ENCODE measurements around the gene CDC37L1.
A peak's percentile ranks its signal among the peaks of the same experiment; 100 is the strongest.

The CDC37L1 gene

DNA sequence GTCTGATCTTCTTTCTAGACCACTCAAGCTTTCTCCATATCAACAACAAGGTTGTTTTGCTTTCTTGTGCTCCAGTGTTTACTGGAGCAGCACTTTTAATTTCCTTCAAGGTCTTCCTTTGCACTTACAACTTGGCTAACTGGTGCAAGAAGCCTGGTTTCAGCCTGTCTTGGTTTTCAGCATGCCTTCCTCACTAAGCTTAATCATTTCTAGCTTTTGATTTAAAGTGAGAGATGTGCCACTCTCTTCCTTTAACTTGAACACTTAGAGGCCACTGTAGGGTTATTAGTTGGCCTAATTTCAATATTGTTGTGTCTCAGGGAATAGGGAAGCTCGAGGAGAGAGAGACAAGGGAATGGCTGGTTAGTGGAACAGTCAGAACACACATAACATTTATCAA is 48.2 kb downstream of the CDC37L1 start:
- Histone ChIP-seq H3K9ac (ENCODE audit: low read depth in 1 of 2, low read length in 2 of 2) (no peak overlapping the region), H3K27ac (ENCODE audit: low read depth, low read length) (no peak overlapping the region), H3K9me3 (ENCODE audit: control insufficient read depth in 1 of 2, low read length in 2 of 2) (no peaks in the 10 kb centered on the region), H3K4me3 (ENCODE audit: low read depth in 1 of 2, low read length in 2 of 2) (no peak overlapping the region), H3K36me3 (ENCODE audit: control insufficient read depth in 1 of 2, insufficient read depth in 2 of 2, low read length in 2 of 2) (peaks cover 1 to 7% of the 10 kb centered on the region in 2 donors), H3K27me3 (ENCODE audit: control insufficient read depth in 1 of 2, insufficient read depth in 2 of 2, low read length in 2 of 2) (no peaks in the 10 kb centered on the region), H3K4me1 (ENCODE audit: control insufficient read depth in 1 of 2, insufficient read depth in 2 of 2, low read length in 2 of 2) (no peaks in the 10 kb centered on the region)

DNA sequence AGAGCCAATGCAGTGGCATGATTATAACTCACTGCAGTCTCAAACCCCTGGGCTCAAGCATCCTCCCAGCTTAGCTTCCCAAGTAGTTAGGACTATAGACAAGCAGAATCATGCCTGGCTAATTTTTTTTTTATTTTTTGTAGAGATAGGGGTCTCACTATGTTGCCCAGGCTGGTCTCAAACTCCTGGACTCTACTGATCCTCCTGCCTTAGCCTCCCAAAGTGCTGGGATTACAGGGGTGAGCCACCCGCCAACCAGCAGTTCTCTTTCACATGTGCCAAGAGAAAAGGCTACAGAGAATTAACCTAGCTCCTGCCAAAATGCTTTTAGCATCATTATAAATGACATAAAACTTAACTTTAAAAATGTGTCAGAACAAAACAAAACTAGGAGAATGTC is 53.5 kb downstream of the CDC37L1 start:
- H3K9me3 ChIP-seq (ENCODE audit: control insufficient read depth in 1 of 2, low read length in 2 of 2): no peaks in the 10 kb centered on the region
- H3K36me3 ChIP-seq (ENCODE audit: control insufficient read depth in 1 of 2, insufficient read depth in 2 of 2, low read length in 2 of 2): no peaks in the 10 kb centered on the region
- H3K27ac ChIP-seq (ENCODE audit: low read depth, low read length): no peak overlapping the region
- H3K4me3 ChIP-seq (ENCODE audit: low read depth in 1 of 2, low read length in 2 of 2): no peak overlapping the region
- no peaks in the 10 kb centered on the region for H3K27me3 ChIP-seq (ENCODE audit: control insufficient read depth in 1 of 2, insufficient read depth in 2 of 2, low read length in 2 of 2)
- H3K4me1 ChIP-seq (ENCODE audit: control insufficient read depth in 1 of 2, insufficient read depth in 2 of 2, low read length in 2 of 2): peaks cover 3 to 15% of the 10 kb centered on the region in 2 donors
- H3K9ac ChIP-seq (ENCODE audit: low read depth in 1 of 2, low read length in 2 of 2): no peak overlapping the region

DNA sequence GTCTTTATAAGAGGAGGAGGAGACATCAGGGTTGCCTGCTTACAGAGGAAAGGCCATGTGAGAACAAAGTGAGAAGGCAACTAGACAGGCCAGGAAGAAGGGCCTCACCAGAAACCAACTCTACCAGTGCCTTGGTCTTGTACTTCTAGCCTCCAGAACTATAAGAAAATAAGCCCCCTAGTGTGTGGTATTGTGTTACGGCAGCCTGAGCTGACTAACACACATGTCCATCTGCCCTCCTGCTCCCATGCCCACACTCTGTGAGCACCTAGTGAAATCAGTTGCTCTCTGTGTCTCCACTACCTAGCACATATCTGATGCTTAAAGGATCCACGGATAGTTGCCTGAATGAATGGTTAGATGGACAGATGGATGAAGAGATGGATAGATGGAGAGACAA is 54.8 kb downstream of the CDC37L1 start:
- no peak overlapping the region for H3K4me3 ChIP-seq (ENCODE audit: low read depth in 1 of 2, low read length in 2 of 2)
- H3K9me3 ChIP-seq (ENCODE audit: control insufficient read depth in 1 of 2, low read length in 2 of 2): no peaks in the 10 kb centered on the region
- H3K27ac ChIP-seq (ENCODE audit: low read depth, low read length): no peak overlapping the region
- peaks cover 9 to 16% of the 10 kb centered on the region in 2 donors for H3K4me1 ChIP-seq (ENCODE audit: control insufficient read depth in 1 of 2, insufficient read depth in 2 of 2, low read length in 2 of 2)
- H3K27me3 ChIP-seq (ENCODE audit: control insufficient read depth in 1 of 2, insufficient read depth in 2 of 2, low read length in 2 of 2): no peaks in the 10 kb centered on the region
- H3K9ac ChIP-seq (ENCODE audit: low read depth in 1 of 2, low read length in 2 of 2): no peak overlapping the region
- no peaks in the 10 kb centered on the region for H3K36me3 ChIP-seq (ENCODE audit: control insufficient read depth in 1 of 2, insufficient read depth in 2 of 2, low read length in 2 of 2)

DNA sequence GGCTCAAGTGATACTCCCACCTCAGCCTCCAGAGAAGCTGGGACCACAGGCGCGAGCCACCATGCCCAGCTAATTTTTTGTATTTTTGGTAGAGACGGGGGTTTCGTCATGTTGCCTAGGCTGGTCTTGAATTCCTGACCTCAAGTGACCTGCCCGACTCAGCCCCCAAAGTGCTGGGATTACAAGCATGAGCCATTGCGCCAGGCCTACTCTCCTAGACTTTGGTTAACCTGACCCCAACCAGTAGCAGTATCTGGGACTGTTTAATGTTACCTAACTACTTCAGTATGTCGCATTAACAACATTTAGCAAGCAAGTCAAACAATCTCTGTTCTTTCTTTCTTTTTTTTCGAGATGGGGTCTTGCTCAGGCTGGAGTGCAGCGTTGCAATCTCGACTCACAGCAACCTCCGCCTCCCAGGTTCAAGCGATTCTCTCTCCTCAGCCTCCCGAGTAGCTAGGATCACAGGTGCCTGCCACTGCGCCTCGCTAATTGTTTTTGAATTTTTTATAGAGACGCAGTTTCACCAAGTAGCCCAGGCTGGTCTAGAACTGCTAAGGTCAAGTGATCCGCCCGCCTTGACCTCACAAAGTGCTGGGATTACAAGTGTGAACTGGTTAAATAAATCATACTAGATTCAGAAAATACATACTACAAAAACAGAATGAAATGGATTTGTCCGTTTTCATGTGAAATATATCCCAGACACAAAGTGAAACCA is 59.7 kb downstream of the CDC37L1 start:
- no peaks in the 10 kb centered on the region for H3K36me3 ChIP-seq (ENCODE audit: control insufficient read depth in 1 of 2, insufficient read depth in 2 of 2, low read length in 2 of 2)
- no peak overlapping the region for H3K27ac ChIP-seq (ENCODE audit: low read depth, low read length)
- peak overlapping the region; percentile 78 to 88 for H3K9ac ChIP-seq (ENCODE audit: low read depth in 1 of 2, low read length in 2 of 2)
- H3K9me3 ChIP-seq (ENCODE audit: control insufficient read depth in 1 of 2, low read length in 2 of 2): no peaks in the 10 kb centered on the region
- no peaks in the 10 kb centered on the region for H3K27me3 ChIP-seq (ENCODE audit: control insufficient read depth in 1 of 2, insufficient read depth in 2 of 2, low read length in 2 of 2)
- H3K4me1 ChIP-seq (ENCODE audit: control insufficient read depth in 1 of 2, insufficient read depth in 2 of 2, low read length in 2 of 2): peaks cover 18 to 19% of the 10 kb centered on the region in 2 donors
- peak overlapping the region; percentile 83 to 91 for H3K4me3 ChIP-seq (ENCODE audit: low read depth in 1 of 2, low read length in 2 of 2)

DNA sequence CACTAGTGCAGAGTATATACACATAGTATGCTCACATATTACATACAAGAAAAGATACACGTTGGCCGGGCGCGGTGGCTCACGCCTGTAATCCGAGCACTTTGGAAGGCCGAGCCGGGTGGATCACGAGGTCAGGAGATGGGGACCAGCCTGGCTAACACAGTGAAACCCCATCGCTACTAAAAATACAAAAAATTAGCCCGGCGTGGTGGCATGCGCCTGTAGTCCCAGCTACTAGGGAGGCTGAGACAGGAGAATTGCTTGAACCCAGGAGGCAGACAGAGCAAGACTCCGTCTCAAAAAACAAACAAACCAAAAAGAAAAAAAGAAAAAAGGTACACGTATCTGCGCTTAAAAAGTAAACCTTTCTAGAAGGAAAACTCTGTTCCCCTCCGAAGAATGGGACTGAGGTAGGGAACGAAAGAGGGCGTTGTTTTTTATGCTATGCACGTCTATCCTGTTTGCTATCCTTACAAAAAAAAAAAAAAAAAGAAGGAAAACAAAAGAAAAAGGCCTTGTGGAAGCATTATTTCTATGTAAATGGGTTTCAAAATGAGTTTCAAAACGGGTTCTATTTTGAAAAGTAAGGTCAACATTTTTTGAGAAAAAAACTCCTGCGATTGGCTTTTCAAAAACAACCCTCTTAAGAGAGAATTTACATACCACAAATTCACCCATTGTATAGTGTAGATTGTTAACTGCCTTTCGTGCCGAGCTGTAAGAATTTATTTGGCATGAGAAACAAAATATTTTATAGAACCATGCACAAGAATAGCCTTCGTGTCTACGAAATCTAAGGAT is 60.4 kb downstream of the CDC37L1 start:
- peak overlapping the region; percentile 95 for H3K27ac ChIP-seq (ENCODE audit: low read depth, low read length)

DNA sequence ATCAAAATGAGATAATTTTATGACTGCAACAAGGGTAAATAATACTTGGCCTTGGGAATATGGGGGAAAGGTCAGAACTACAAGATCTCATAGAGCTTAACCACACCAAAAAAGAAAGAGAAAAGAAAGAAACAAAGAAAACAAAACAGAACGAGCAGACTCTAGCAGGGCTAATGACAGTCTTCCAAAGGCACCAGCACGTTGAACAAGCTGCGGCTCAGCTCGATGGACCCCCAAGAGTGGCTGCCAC is 60.9 kb downstream of the CDC37L1 start:
- Histone ChIP-seq H3K4me3 (ENCODE audit: low read depth in 1 of 2, low read length in 2 of 2) (peak overlapping the region; percentile 83 to 91), H3K4me1 (ENCODE audit: control insufficient read depth in 1 of 2, insufficient read depth in 2 of 2, low read length in 2 of 2) (peaks cover 15 to 18% of the 10 kb centered on the region in 2 donors), H3K36me3 (ENCODE audit: control insufficient read depth in 1 of 2, insufficient read depth in 2 of 2, low read length in 2 of 2) (no peaks in the 10 kb centered on the region), H3K27me3 (ENCODE audit: control insufficient read depth in 1 of 2, insufficient read depth in 2 of 2, low read length in 2 of 2) (no peaks in the 10 kb centered on the region), H3K9me3 (ENCODE audit: control insufficient read depth in 1 of 2, low read length in 2 of 2) (no peaks in the 10 kb centered on the region), H3K9ac (ENCODE audit: low read depth in 1 of 2, low read length in 2 of 2) (peak overlapping the region; percentile 78 to 88), H3K27ac (ENCODE audit: low read depth, low read length) (peak overlapping the region; percentile 95)

More for the DNA sequence above, 60.4 kb downstream of the CDC37L1 start:
- Histone ChIP-seq H3K36me3 (ENCODE audit: control insufficient read depth in 1 of 2, insufficient read depth in 2 of 2, low read length in 2 of 2) (no peaks in the 10 kb centered on the region), H3K4me1 (ENCODE audit: control insufficient read depth in 1 of 2, insufficient read depth in 2 of 2, low read length in 2 of 2) (peaks cover 15 to 18% of the 10 kb centered on the region in 2 donors), H3K9me3 (ENCODE audit: control insufficient read depth in 1 of 2, low read length in 2 of 2) (no peaks in the 10 kb centered on the region), H3K4me3 (ENCODE audit: low read depth in 1 of 2, low read length in 2 of 2) (peak overlapping the region; percentile 83 to 91), H3K9ac (ENCODE audit: low read depth in 1 of 2, low read length in 2 of 2) (peak overlapping the region; percentile 78 to 88), H3K27me3 (ENCODE audit: control insufficient read depth in 1 of 2, insufficient read depth in 2 of 2, low read length in 2 of 2) (no peaks in the 10 kb centered on the region)

DNA sequence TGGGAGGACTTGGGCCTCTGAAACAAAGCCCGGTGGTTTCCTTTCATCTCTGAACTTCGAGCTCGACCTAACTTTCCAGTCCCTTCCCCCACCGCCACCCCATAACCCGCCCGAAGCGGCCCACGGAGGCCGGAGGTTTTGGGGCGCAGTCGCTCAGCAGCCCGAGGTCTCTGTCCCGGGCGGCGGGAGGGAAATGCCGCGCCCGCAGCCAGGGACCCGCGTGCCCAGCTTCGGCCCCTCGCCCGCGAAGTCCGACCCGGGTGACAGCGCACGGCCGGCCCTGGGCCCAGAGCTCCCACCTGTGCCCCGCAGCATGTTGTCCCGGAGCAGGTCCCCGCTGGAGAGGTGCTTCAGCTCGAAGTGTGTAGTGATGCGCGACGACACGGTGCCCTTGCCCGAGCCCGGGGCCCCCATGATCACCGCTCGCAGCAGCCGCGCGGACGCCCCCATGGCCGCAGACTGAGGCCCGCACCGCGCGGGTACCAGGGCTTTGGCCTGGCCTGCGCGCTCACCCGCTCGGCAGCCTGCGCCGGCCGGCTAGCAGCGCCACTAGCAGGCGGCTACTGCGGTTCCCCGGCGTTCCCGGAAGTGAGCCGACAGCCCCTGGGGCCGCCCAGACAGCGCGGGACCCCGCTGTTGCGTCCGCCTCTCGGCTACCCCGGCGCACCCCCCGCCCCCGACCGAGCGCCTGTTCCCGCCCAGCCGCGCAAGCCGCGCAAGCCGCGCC is 61.4 kb downstream of the CDC37L1 start, which contains the start of gene AK3:
Gene AK3 (minus strand): TSS at position 565 of the 727 bp plus-strand sequence. CDS start 115 bp downstream, at position 450.
- H3K4me1 ChIP-seq (ENCODE audit: control insufficient read depth in 1 of 2, insufficient read depth in 2 of 2, low read length in 2 of 2): peaks cover 15 to 18% of the 10 kb centered on the region in 2 donors
- H3K27me3 ChIP-seq (ENCODE audit: control insufficient read depth in 1 of 2, insufficient read depth in 2 of 2, low read length in 2 of 2): no peaks in the 10 kb centered on the region
- peak within 1 kb of the TSS; percentile 95 for H3K27ac ChIP-seq (ENCODE audit: low read depth, low read length)
- H3K9me3 ChIP-seq (ENCODE audit: control insufficient read depth in 1 of 2, low read length in 2 of 2): no peaks in the 10 kb centered on the region
- peak within 1 kb of the TSS; percentile 78 to 88 for H3K9ac ChIP-seq (ENCODE audit: low read depth in 1 of 2, low read length in 2 of 2)
- H3K36me3 ChIP-seq (ENCODE audit: control insufficient read depth in 1 of 2, insufficient read depth in 2 of 2, low read length in 2 of 2): no peaks in the 10 kb centered on the region
- H3K4me3 ChIP-seq (ENCODE audit: low read depth in 1 of 2, low read length in 2 of 2): peak within 1 kb of the TSS; percentile 83 to 91

DNA sequence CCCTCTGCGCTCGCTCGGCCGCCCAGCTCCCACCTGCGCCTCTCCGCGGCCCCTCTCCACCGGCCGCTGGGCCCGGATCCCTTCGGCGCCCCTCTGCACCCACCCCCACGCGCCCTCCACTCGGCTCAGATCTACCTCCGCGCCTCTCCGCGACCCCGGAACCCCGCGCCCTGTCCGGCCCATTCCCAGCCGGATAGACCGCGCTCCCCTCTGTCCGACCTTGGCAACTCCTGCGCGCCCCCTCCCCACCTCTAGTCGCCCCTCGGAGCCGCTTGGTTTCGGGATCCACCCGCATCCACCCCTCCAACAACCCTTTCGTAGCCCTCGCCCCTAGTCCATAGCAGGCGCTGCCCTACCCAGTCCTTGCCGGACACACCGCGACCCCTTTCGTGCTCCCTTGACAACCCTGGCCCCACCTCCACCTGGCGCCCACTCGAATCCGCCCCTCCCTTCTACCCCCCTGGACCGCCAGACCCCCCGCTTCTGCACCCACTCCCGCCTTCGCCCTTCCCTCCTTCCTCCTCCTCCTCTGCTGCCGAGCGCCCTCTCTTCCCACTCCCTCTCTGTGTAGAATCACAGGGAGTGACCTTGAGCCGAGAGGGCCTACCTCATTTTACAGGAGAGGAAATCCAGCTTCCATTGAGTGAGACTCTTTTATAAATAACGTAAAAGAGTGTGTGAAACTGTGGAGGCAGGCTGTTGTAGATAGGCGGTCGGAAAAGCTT is 62.2 kb downstream of the CDC37L1 start:
- H3K9ac ChIP-seq (ENCODE audit: low read depth in 1 of 2, low read length in 2 of 2): peak overlapping the region; percentile 78 to 87
- H3K9me3 ChIP-seq (ENCODE audit: control insufficient read depth in 1 of 2, low read length in 2 of 2): no peaks in the 10 kb centered on the region
- no peaks in the 10 kb centered on the region for H3K27me3 ChIP-seq (ENCODE audit: control insufficient read depth in 1 of 2, insufficient read depth in 2 of 2, low read length in 2 of 2)
- peak overlapping the region; percentile 83 to 91 for H3K4me3 ChIP-seq (ENCODE audit: low read depth in 1 of 2, low read length in 2 of 2)
- H3K36me3 ChIP-seq (ENCODE audit: control insufficient read depth in 1 of 2, insufficient read depth in 2 of 2, low read length in 2 of 2): no peaks in the 10 kb centered on the region
- H3K27ac ChIP-seq (ENCODE audit: low read depth, low read length): peak overlapping the region; percentile 95
- peaks cover 15 to 18% of the 10 kb centered on the region in 2 donors for H3K4me1 ChIP-seq (ENCODE audit: control insufficient read depth in 1 of 2, insufficient read depth in 2 of 2, low read length in 2 of 2)

DNA sequence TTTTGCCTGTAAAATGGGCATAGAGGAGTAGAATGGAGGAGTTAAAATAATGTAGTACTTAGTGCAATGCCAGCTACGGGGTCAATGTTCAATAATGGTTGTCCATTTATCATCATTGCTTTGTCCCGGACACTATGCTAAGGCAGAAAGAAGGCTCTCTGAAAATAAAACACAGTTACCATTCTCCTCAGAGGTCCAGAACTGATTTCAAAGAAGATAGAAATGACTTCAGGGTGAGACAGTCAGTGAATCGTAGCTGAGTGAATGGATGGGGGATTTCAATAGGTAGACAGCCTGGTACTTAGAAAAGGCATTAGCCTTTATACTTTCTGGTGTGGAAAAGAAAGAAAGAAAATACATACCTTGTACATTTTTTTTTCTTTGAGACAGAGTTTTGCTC is 62.9 kb downstream of the CDC37L1 start:
- H3K9me3 ChIP-seq (ENCODE audit: control insufficient read depth in 1 of 2, low read length in 2 of 2): no peaks in the 10 kb centered on the region
- H3K4me3 ChIP-seq (ENCODE audit: low read depth in 1 of 2, low read length in 2 of 2): peak overlapping the region; percentile 83 to 91

More for the DNA sequence above, 62.9 kb downstream of the CDC37L1 start:
- H3K27me3 ChIP-seq (ENCODE audit: control insufficient read depth in 1 of 2, insufficient read depth in 2 of 2, low read length in 2 of 2): no peaks in the 10 kb centered on the region
- peaks cover 13 to 18% of the 10 kb centered on the region in 2 donors for H3K4me1 ChIP-seq (ENCODE audit: control insufficient read depth in 1 of 2, insufficient read depth in 2 of 2, low read length in 2 of 2)
- H3K27ac ChIP-seq (ENCODE audit: low read depth, low read length): peak overlapping the region; percentile 95
- H3K36me3 ChIP-seq (ENCODE audit: control insufficient read depth in 1 of 2, insufficient read depth in 2 of 2, low read length in 2 of 2): no peaks in the 10 kb centered on the region
- H3K9ac ChIP-seq (ENCODE audit: low read depth in 1 of 2, low read length in 2 of 2): peak overlapping the region in 1 of 2 donors; percentile 87

Measured in duodenal mucosa (tissue), 2 donors.